ENCODE results near the gene ALDH3B2.

DNA sequence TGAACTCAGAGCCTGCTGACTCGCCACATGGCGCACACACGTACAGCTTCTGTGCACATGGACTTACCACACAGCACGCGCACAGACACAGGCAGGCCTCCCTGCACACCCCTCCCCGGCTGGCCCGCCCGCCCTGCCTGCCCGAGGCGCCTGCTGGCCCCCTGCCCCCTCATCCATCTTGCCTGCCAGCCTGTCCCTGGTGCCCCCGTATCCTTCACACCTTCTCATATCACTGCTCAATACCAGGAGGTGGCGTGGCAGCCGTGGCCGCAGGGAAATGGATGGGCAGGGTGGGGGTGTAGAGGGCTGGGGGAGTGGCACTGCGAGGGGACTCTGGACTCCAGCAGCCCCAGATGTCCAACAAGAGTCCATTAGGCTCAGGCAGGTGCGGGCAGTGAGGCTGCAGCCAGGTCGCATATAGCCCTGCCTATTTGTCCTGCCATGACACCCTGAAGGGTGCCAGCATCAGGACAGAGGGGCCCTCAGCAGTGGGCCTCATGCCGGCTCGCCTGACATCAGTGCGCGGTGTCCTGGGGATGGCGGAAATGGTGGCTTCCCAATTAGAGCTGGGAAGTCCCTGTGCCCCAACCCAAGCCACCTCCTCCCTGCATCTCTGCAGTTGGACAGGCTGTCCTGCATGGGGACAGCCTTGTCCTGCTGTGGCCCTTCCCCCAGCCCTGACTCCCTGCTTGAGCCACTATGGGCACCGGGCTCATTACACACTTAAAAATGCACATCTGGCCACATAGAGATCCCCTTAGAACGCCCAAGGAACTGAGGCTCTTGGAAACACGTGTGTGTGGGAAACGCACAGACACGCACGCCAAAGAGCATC lies 32.9 kb downstream of the ALDH3B2 start:
- no peak for TF ChIP-seq EZH2phosphoT487 (conservative IDR thresholded peaks at IDR 0.05; ENCODE audit: low read length)
- TF ChIP-seq, protein P1, sequence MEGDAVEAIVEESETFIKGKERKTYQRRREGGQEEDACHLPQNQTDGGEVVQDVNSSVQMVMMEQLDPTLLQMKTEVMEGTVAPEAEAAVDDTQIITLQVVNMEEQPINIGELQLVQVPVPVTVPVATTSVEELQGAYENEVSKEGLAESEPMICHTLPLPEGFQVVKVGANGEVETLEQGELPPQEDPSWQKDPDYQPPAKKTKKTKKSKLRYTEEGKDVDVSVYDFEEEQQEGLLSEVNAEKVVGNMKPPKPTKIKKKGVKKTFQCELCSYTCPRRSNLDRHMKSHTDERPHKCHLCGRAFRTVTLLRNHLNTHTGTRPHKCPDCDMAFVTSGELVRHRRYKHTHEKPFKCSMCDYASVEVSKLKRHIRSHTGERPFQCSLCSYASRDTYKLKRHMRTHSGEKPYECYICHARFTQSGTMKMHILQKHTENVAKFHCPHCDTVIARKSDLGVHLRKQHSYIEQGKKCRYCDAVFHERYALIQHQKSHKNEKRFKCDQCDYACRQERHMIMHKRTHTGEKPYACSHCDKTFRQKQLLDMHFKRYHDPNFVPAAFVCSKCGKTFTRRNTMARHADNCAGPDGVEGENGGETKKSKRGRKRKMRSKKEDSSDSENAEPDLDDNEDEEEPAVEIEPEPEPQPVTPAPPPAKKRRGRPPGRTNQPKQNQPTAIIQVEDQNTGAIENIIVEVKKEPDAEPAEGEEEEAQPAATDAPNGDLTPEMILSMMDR (IDR thresholded peaks at IDR 0.05; ENCODE audit: insufficient read depth, low read length, poor library complexity, severe bottlenecking), result no peak
